ENCODE data around the gene SLC12A9.

Gene SLC12A9

GRCh38 chr7:100825215-100825671 is 27.3 kb upstream of the SLC12A9 start:
- H3K27me3 ChIP-seq (ENCODE audit: control insufficient read depth, insufficient read depth, low read length, poor library complexity, severe bottlenecking): no peaks in the 10 kb centered on the region
- no peaks in the 10 kb centered on the region for H3K9me3 ChIP-seq (ENCODE audit: control insufficient read depth, low read length)
- peaks cover 8% of the 10 kb centered on the region for H3K4me1 ChIP-seq (ENCODE audit: control insufficient read depth, insufficient read depth, low read length)
- peak overlapping the region; percentile 88 for H3K4me3 ChIP-seq (ENCODE audit: insufficient read depth, low read depth, low read length)
- WGBS, 2 experiments: 22 to 25% methylated on average over 16 of the region's 16 CpGs
- H3K27ac ChIP-seq (ENCODE audit: insufficient read depth, low read depth, low read length, poor library complexity, severe bottlenecking): no peak overlapping the region
- H3K36me3 ChIP-seq (ENCODE audit: control insufficient read depth, insufficient read depth, low read length): peaks cover 35% of the 10 kb centered on the region

- peaks cover 28% of the 10 kb centered on the region for H3K36me3 ChIP-seq (ENCODE audit: control insufficient read depth, insufficient read depth, low read length)
- WGBS, 2 experiments: 3 to 7% methylated on average over 16 to 17 of the region's 17 CpGs
- peak overlapping the region; percentile 88 for H3K4me3 ChIP-seq (ENCODE audit: insufficient read depth, low read depth, low read length)
- H3K27ac ChIP-seq (ENCODE audit: insufficient read depth, low read depth, low read length, poor library complexity, severe bottlenecking): no peak overlapping the region
- no peaks in the 10 kb centered on the region for H3K27me3 ChIP-seq (ENCODE audit: control insufficient read depth, insufficient read depth, low read length, poor library complexity, severe bottlenecking)
- H3K4me1 ChIP-seq (ENCODE audit: control insufficient read depth, insufficient read depth, low read length): peaks cover 8% of the 10 kb centered on the region
- no peaks in the 10 kb centered on the region for H3K9me3 ChIP-seq (ENCODE audit: control insufficient read depth, low read length)
Observed at GRCh38 chr7:100825751-100826513, 26.6 kb upstream of the SLC12A9 start.

- Histone ChIP-seq H3K4me1 (ENCODE audit: control insufficient read depth, insufficient read depth, low read length) (peaks cover 8% of the 10 kb centered on the region), H3K27ac (ENCODE audit: insufficient read depth, low read depth, low read length, poor library complexity, severe bottlenecking) (no peak overlapping the region), H3K4me3 (ENCODE audit: insufficient read depth, low read depth, low read length) (peak overlapping the region; percentile 88), H3K9me3 (ENCODE audit: control insufficient read depth, low read length) (no peaks in the 10 kb centered on the region), H3K36me3 (ENCODE audit: control insufficient read depth, insufficient read depth, low read length) (peaks cover 25% of the 10 kb centered on the region), H3K27me3 (ENCODE audit: control insufficient read depth, insufficient read depth, low read length, poor library complexity, severe bottlenecking) (no peaks in the 10 kb centered on the region)
- WGBS, 2 experiments: 0 to 1% methylated on average over 70 to 71 of the region's 71 CpGs
Observed at GRCh38 chr7:100826514-100827329, 25.8 kb upstream of the SLC12A9 start.

DNA sequence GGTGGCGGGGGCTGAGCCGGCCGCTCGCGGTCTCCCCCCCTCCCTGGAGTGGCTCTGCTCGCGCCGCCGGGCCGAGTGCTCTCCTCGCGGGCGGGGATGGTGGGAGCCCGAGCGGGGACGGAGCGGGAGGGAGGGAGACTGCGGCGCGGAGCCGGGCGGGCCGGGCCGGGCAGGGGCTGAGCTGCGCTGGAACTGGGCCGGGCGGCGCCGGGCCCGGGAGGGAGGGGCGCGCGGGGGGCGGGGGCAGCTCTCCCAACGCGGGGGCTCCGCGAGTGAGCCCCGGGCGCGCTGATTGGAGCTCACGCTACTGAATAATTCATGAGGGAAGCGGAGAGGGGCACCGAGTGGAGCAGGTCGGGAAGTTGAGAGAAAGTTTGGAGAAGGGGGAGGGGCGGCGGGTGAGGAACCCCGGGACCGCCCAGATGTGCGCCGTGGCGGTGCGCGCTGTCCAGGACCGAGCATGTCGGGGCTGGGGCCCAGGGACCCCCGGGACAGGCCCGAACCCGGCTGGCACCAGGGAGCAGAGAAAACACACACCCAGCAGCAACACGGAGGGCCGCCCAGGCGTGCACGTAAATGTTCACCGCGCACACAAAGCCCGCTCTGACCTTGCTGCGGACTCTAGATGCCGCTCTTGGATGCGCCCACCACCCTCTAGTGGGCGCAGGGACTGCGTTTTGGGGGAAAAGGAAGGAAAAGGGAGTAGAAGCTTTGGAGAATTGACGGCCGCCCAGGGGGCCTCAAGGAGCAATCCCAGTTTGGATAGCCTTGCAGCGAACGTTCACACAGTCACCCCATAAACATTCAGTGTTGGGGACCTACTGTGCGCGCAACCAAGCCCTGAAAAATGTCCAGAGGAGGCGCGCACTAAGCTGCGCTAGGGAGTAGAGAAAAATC is 24.9 kb upstream of the SLC12A9 start, which contains the start of gene EPHB4:
EPHB4 (minus strand) TSS at position 194 of the 897 bp plus-strand sequence. CDS start 493 bp downstream, outside the sequence.
- H3K9me3 ChIP-seq (ENCODE audit: control insufficient read depth, low read length): no peaks in the 10 kb centered on the region
- WGBS, 2 experiments: 0 to 1% methylated on average over 80 of the region's 80 CpGs
- peaks cover 16% of the 10 kb centered on the region for H3K36me3 ChIP-seq (ENCODE audit: control insufficient read depth, insufficient read depth, low read length)
- no peaks in the 10 kb centered on the region for H3K27me3 ChIP-seq (ENCODE audit: control insufficient read depth, insufficient read depth, low read length, poor library complexity, severe bottlenecking)
- peak within 1 kb of the TSS; percentile 86 for H3K27ac ChIP-seq (ENCODE audit: insufficient read depth, low read depth, low read length, poor library complexity, severe bottlenecking)
- H3K4me3 ChIP-seq (ENCODE audit: insufficient read depth, low read depth, low read length): peak within 1 kb of the TSS; percentile 88
- peaks cover 8% of the 10 kb centered on the region for H3K4me1 ChIP-seq (ENCODE audit: control insufficient read depth, insufficient read depth, low read length)

DNA sequence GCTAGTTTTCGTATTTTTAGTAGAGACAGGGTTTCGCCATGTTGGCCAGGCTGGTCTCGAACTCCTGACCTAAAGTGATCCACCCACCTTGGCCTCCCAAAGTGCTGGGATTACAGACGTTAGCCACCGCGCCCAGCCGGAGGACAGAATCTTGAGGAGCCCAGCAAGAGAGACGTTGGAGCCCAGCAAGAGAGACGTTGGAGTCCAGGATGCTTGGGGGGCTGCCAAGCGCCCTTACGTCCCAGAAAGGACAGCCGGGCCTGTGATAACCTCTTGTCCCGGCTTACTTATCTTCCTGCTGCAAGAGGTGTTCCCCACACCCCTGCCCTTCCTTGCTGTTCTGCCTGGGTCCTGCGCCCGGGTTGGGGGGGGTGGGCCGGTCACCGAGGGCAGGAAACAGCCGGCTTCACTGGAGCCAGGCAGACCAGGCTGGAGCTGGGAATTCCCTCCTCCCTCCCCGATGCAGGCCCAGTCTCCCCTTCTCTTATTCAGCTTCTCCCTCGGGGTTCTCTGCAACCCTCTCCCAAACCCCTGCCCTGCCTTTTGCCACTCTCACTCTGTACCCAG is 23.3 kb upstream of the SLC12A9 start:
- no peak overlapping the region for H3K27ac ChIP-seq (ENCODE audit: insufficient read depth, low read depth, low read length, poor library complexity, severe bottlenecking)
- peaks cover 8% of the 10 kb centered on the region for H3K4me1 ChIP-seq (ENCODE audit: control insufficient read depth, insufficient read depth, low read length)
- peaks cover under 1% of the 10 kb centered on the region for H3K36me3 ChIP-seq (ENCODE audit: control insufficient read depth, insufficient read depth, low read length)
- no peaks in the 10 kb centered on the region for H3K27me3 ChIP-seq (ENCODE audit: control insufficient read depth, insufficient read depth, low read length, poor library complexity, severe bottlenecking)
- no peaks in the 10 kb centered on the region for H3K9me3 ChIP-seq (ENCODE audit: control insufficient read depth, low read length)
- H3K4me3 ChIP-seq (ENCODE audit: insufficient read depth, low read depth, low read length): no peak overlapping the region
- 74 to 78% methylated on average over 20 of the region's 20 CpGs for WGBS, 2 experiments

DNA sequence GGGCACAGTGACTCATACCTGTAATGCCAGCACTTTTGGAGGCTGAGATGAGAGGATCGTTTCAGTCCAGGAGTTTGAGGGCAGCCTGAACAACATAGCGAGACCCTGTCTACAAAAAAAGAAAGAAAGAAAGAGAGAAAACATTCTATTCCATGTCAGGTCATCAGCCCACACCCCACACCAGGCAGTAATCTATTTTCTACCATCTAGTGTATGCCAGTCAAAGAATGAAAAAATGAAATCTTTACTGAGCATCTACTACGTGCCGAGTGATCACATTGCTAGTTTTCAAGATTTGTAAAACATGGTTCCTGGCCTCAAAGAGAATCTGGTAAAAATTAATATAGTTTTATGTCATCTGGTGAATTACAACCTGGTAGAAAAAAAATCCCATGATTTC is 22.1 kb upstream of the SLC12A9 start:
- 98 to 99% methylated on average over 4 of the region's 4 CpGs for WGBS, 2 experiments
- Histone ChIP-seq H3K27ac (ENCODE audit: insufficient read depth, low read depth, low read length, poor library complexity, severe bottlenecking) (no peak overlapping the region), H3K4me1 (ENCODE audit: control insufficient read depth, insufficient read depth, low read length) (no peaks in the 10 kb centered on the region), H3K9me3 (ENCODE audit: control insufficient read depth, low read length) (no peaks in the 10 kb centered on the region), H3K4me3 (ENCODE audit: insufficient read depth, low read depth, low read length) (no peak overlapping the region), H3K27me3 (ENCODE audit: control insufficient read depth, insufficient read depth, low read length, poor library complexity, severe bottlenecking) (no peaks in the 10 kb centered on the region), H3K36me3 (ENCODE audit: control insufficient read depth, insufficient read depth, low read length) (no peaks in the 10 kb centered on the region)

DNA sequence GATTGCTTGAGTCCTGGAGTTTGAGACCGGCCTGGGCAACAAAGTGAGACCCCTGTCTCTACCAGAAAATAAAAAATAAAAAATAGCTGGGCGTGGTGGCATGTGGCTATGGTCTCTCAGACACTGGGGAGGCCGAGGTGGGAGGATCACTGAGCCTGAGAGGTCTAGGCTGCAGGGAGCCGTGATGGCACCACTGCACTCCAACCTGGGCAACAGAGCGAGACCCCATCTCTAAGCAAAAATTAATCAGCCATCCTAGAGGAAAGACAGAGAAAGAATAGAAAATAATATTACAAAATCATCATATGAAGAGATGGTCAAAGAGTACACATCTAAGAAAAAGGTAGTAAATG is 20.3 kb upstream of the SLC12A9 start:
- Histone ChIP-seq H3K9me3 (ENCODE audit: control insufficient read depth, low read length) (no peaks in the 10 kb centered on the region), H3K27ac (ENCODE audit: insufficient read depth, low read depth, low read length, poor library complexity, severe bottlenecking) (no peak overlapping the region), H3K27me3 (ENCODE audit: control insufficient read depth, insufficient read depth, low read length, poor library complexity, severe bottlenecking) (no peaks in the 10 kb centered on the region), H3K36me3 (ENCODE audit: control insufficient read depth, insufficient read depth, low read length) (no peaks in the 10 kb centered on the region), H3K4me3 (ENCODE audit: insufficient read depth, low read depth, low read length) (no peak overlapping the region), H3K4me1 (ENCODE audit: control insufficient read depth, insufficient read depth, low read length) (peaks cover 6% of the 10 kb centered on the region)
- WGBS, 2 experiments: 94 to 97% methylated on average over 4 of the region's 5 CpGs

DNA sequence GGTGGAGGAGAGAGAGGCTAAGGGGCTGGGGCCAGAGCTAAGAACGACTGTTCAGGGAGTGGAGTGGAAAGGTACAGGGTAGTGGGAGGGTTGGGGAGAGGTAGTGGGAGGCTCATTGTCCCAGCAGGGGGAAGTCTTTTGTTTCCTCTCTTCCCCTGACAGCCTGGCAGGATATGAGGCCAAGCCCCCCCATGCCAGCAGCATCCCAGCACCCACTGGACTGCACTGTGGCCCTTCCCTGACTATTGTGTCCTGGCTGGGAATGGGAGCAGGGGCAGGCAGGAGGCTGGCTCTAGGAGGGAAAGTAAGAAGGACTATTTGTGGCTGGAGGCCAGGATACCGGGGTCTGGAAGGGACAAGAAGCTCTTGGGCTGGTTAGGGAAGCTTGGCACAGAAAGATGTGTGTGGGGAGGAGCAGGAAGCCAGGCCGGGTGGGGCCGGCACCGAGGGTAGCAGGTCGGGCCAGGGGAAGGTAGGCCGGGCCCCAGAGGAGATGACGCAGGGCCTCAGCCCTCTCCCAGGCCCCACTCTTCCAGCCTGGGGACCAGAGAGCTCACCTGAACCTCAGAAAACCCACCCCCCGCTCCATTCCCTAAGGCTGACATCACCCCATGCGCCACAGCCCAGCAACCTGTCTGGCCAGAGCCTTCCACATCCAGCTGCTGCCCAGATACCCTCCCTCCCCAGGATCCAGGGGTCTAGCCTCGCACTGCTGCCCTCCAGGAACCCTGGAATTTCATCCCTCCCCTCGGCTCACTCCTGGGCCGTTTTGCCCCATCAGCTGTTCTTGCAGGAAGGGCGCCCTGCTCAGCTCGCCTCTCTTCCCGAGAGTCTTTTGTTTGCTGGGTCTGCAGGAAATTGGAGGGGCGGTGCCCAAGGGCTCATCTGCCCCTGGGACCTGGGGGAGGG is 16.4 kb upstream of the SLC12A9 start:
- WGBS, 2 experiments: 5 to 6% methylated on average over 16 to 17 of the region's 17 CpGs
- Histone ChIP-seq H3K4me1 (ENCODE audit: control insufficient read depth, insufficient read depth, low read length) (peaks cover 6% of the 10 kb centered on the region), H3K9me3 (ENCODE audit: control insufficient read depth, low read length) (no peaks in the 10 kb centered on the region), H3K27me3 (ENCODE audit: control insufficient read depth, insufficient read depth, low read length, poor library complexity, severe bottlenecking) (no peaks in the 10 kb centered on the region), H3K4me3 (ENCODE audit: insufficient read depth, low read depth, low read length) (no peak overlapping the region), H3K27ac (ENCODE audit: insufficient read depth, low read depth, low read length, poor library complexity, severe bottlenecking) (peak overlapping the region; percentile 65), H3K36me3 (ENCODE audit: control insufficient read depth, insufficient read depth, low read length) (no peaks in the 10 kb centered on the region)

DNA sequence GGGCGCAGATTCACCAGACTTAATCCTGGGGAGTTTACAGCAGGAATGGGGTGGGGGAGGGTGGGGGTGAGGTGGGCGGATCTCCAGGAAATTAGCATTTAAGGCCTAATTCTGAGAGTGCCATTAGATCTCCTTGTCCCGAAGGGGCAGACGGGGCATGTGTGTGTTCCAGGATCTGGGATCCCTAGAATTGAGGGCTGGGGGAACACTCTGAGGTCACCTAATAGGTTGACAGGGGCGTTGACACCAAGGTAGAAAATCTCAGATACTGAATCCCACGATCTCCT is 15.8 kb upstream of the SLC12A9 start:
- no peaks in the 10 kb centered on the region for H3K9me3 ChIP-seq (ENCODE audit: control insufficient read depth, low read length)
- peak overlapping the region; percentile 40 for H3K4me3 ChIP-seq (ENCODE audit: insufficient read depth, low read depth, low read length)
- H3K4me1 ChIP-seq (ENCODE audit: control insufficient read depth, insufficient read depth, low read length): peaks cover 6% of the 10 kb centered on the region
- WGBS, 2 experiments: 3% methylated on average over 6 of the region's 6 CpGs
- no peaks in the 10 kb centered on the region for H3K36me3 ChIP-seq (ENCODE audit: control insufficient read depth, insufficient read depth, low read length)
- no peaks in the 10 kb centered on the region for H3K27me3 ChIP-seq (ENCODE audit: control insufficient read depth, insufficient read depth, low read length, poor library complexity, severe bottlenecking)
- H3K27ac ChIP-seq (ENCODE audit: insufficient read depth, low read depth, low read length, poor library complexity, severe bottlenecking): peak overlapping the region; percentile 90

Measured in ectodermal cell (in vitro differentiated cells).